ENCODE data around the gene AHRR.

GRCh38 chr5:410911-411517 lies 89.5 kb downstream of the AHRR start:
- no peak for TF ChIP-seq CTCF (IDR thresholded peaks at IDR 0.05)
- TF ChIP-seq POLR2A (IDR thresholded peaks at IDR 0.05), result no peak
